GM23248 (cell line): ENCODE measurements around the gene CLCN6.

Source experiments
- EZH2 ChIP-seq: fragments of 200-600 bp; sonication (generic); IDR thresholded peaks from 2 replicates; pipeline ENCODE4 v1.6.1; 2018; ENCODE audit warnings: antibody characterized with exemption, mild to moderate bottlenecking; ENCODE audit not compliant: insufficient read depth, poor library complexity, severe bottlenecking
- EZH2phosphoT487 ChIP-seq: fragments of 200-600 bp; sonication (generic); IDR thresholded peaks from 2 replicates; pipeline ENCODE4 v1.6.1; 2018; ENCODE audit warnings: antibody characterized with exemption, moderate library complexity, mild to moderate bottlenecking, low read depth; ENCODE audit not compliant: insufficient read depth

GRCh38 chr1:11855430-11855829 lies 49.4 kb downstream of the CLCN6 start:
- TF ChIP-seq EZH2 (no peak), EZH2phosphoT487 (no peak)
